ENCODE results near the gene FAM131C. TPM values are rescaled to one million over a fixed set of nuclear protein-coding genes. Genes with fewer than 3 reads are reported as not detected.
"Not testable (repeated sequence)": the region's sequence is repeated elsewhere in the genome, so short reads cannot be mapped to it uniquely, and the experiment has no call there.

FAM131C gene
- total RNA-seq, 1 donor from 2014 or later = 1.1 TPM

DNA sequence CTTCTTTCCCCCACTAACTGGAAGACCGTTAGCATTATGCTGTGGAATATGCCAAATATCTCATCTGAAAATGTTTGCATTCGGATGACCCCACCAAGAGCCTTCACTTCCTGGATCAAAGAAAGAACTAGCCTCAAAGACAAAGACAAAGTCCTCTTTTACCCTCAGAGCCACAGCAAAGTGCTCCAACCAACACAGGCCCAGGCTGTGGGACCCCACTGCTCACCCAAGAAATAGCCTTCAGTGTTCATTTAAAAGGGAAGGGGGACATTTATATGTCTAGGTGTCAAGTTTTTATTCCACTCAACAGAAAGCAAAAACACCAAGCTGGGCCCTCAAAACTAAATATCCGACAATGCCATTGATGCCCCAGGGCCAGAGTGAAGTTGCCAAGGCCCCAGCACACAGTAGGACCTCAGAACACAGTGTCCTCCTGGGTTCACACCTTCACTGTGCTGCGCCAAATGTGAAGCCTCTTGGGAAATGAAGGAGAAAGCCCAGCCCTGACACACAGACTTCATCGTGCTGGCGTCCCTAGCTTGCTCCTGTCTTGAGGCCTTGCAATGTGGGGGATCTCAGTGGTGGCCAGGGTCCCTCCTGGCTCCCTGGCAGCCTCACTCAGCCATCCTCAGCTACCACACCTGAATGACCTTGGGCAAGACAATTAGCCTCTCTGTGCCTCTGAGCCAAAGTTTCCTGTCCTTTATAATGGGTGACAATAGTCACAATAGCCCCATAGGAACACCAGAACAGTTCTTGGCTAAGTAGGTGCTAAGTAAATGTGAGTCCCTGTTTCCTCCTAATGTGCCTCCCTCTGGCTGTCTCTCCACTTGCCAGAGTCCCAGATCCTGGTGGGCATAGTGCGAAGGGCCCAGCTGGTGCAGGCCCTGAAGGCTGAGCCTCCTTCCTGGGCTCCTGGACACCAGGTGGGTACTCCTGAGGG lies 18.6 kb downstream of the FAM131C start:
- TF ChIP-seq, protein P1, sequence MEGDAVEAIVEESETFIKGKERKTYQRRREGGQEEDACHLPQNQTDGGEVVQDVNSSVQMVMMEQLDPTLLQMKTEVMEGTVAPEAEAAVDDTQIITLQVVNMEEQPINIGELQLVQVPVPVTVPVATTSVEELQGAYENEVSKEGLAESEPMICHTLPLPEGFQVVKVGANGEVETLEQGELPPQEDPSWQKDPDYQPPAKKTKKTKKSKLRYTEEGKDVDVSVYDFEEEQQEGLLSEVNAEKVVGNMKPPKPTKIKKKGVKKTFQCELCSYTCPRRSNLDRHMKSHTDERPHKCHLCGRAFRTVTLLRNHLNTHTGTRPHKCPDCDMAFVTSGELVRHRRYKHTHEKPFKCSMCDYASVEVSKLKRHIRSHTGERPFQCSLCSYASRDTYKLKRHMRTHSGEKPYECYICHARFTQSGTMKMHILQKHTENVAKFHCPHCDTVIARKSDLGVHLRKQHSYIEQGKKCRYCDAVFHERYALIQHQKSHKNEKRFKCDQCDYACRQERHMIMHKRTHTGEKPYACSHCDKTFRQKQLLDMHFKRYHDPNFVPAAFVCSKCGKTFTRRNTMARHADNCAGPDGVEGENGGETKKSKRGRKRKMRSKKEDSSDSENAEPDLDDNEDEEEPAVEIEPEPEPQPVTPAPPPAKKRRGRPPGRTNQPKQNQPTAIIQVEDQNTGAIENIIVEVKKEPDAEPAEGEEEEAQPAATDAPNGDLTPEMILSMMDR (IDR thresholded peaks at IDR 0.05; ENCODE audit: partially characterized antibody, unreplicated experiment) = no peak
- H3K27ac Mint-ChIP-seq (ENCODE audit: unreplicated experiment) = no peak overlapping the region
- H3K36me3 Mint-ChIP-seq (ENCODE audit: unreplicated experiment) = no peaks in the 10 kb centered on the region
- H3K4me3 Mint-ChIP-seq (ENCODE audit: unreplicated experiment) = no peak overlapping the region
- H3K27me3 Mint-ChIP-seq (ENCODE audit: unreplicated experiment) = peaks cover 5% of the 10 kb centered on the region
- H3K9me3 Mint-ChIP-seq (ENCODE audit: unreplicated experiment) = peaks cover 3% of the 10 kb centered on the region
- DNase-seq = no peak
- peaks cover 2% of the 10 kb centered on the region for H3K4me1 Mint-ChIP-seq (ENCODE audit: low read depth, unreplicated experiment)

DNA sequence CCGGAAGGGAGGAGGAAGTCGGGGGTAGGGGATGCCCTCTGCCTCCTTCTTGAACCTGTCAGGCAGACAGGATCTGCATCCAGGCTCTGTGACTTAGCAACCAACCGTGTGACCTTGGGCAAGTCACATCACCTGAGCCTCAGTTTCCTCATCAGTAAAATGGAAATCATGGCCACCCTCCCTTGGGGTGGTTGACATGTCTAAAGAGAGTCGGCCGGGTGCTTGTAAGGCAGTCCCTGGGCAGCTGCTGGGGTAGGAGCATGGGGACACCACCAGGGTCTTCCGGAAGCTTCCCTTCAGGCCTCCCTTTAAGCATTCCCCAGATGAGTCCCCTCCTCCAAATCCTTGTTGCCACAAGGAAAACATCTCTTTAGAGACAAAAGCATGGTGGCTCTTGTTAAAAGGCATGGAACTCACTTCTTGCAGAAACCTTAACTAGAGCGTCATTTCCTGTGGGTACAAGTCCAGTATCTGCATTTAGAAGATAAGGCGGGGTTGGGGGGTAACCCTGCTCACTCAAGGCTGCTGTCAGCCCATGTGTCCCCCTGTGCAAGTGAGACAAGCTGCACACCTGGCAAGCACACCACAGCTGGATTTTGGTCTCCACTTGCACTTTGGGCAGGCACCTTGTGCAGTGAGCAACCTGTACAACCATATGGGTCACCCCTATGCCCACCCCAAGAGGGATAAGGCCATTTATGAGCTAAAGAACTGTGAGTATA lies 19.5 kb downstream of the FAM131C start:
- H3K27ac Mint-ChIP-seq (ENCODE audit: unreplicated experiment) = no peak overlapping the region
- H3K27me3 Mint-ChIP-seq (ENCODE audit: unreplicated experiment) = peaks cover 5% of the 10 kb centered on the region
- no peak for DNase-seq
- peaks cover 2% of the 10 kb centered on the region for H3K4me1 Mint-ChIP-seq (ENCODE audit: low read depth, unreplicated experiment)
- TF ChIP-seq, protein P1 (IDR thresholded peaks at IDR 0.05; ENCODE audit: partially characterized antibody, unreplicated experiment) = no peak
- no peaks in the 10 kb centered on the region for H3K36me3 Mint-ChIP-seq (ENCODE audit: unreplicated experiment)
- no peak overlapping the region for H3K4me3 Mint-ChIP-seq (ENCODE audit: unreplicated experiment)
- peaks cover 3% of the 10 kb centered on the region for H3K9me3 Mint-ChIP-seq (ENCODE audit: unreplicated experiment)

DNA sequence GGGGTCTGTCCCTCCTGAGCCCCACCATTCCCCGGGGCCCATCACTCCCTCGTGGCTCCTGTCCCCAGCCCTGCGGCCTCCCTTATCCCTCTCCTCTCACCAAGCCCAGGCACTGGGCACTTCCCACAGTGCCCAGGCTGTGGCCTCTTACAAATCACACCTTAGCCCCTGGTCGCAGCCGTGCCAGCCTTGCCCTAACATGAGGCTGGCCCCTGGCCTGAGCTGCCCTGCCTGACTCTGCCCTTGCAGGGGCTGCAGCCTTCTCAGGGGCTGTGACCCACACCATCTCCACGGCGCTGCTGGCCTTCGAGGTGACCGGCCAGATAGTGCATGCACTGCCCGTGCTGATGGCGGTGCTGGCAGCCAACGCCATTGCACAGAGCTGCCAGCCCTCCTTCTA lies 21.5 kb downstream of the FAM131C start:
- not testable (repeated sequence) for H3K27me3 Mint-ChIP-seq (ENCODE audit: unreplicated experiment); H3K4me3 Mint-ChIP-seq (ENCODE audit: unreplicated experiment); H3K27ac Mint-ChIP-seq (ENCODE audit: unreplicated experiment); H3K4me1 Mint-ChIP-seq (ENCODE audit: low read depth, unreplicated experiment); H3K36me3 Mint-ChIP-seq (ENCODE audit: unreplicated experiment); H3K9me3 Mint-ChIP-seq (ENCODE audit: unreplicated experiment); DNase-seq

- Mint-ChIP-seq H3K4me3 (ENCODE audit: unreplicated experiment) (no peak overlapping the region), H3K4me1 (ENCODE audit: low read depth, unreplicated experiment) (peaks cover 2% of the 10 kb centered on the region), H3K36me3 (ENCODE audit: unreplicated experiment) (no peaks in the 10 kb centered on the region), H3K27me3 (ENCODE audit: unreplicated experiment) (peaks cover 5% of the 10 kb centered on the region), H3K9me3 (ENCODE audit: unreplicated experiment) (peaks cover 7% of the 10 kb centered on the region), H3K27ac (ENCODE audit: unreplicated experiment) (no peak overlapping the region)
- no peak for DNase-seq
- TF ChIP-seq, protein P1 (IDR thresholded peaks at IDR 0.05; ENCODE audit: partially characterized antibody, unreplicated experiment) = no peak
Observed at GRCh38 chr1:16051039-16051438, 22.4 kb downstream of the FAM131C start.

DNA sequence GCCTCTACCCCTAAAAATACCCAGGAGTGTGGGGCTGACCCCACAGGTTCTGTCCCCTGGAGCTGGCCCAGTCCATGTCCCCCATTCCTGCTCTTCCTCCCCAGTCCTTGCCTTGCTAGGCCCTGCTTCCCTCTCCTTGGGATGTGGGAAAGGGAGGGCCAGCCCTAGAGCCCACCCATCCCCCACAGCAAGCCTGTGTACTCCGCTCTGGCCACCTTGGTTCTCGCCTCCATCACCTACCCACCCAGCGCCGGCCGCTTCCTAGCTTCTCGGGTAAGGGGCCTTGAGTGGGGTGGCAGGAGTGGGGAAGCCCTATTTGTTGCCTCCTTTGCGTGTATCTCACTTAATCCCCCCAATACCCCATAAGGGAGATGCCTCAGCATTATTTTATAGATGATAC lies 23.1 kb downstream of the FAM131C start:
- H3K4me3 Mint-ChIP-seq (ENCODE audit: unreplicated experiment) = no peak overlapping the region
- H3K27ac Mint-ChIP-seq (ENCODE audit: unreplicated experiment) = no peak overlapping the region
- H3K9me3 Mint-ChIP-seq (ENCODE audit: unreplicated experiment) = peaks cover 7% of the 10 kb centered on the region
- DNase-seq = no peak
- H3K4me1 Mint-ChIP-seq (ENCODE audit: low read depth, unreplicated experiment) = no peaks in the 10 kb centered on the region
- TF ChIP-seq, protein P1 (IDR thresholded peaks at IDR 0.05; ENCODE audit: partially characterized antibody, unreplicated experiment) = no peak
- H3K27me3 Mint-ChIP-seq (ENCODE audit: unreplicated experiment) = peaks cover 6% of the 10 kb centered on the region
- no peaks in the 10 kb centered on the region for H3K36me3 Mint-ChIP-seq (ENCODE audit: unreplicated experiment)
